Breast epithelium (tissue), 4 donors: ENCODE measurements around the gene PHACTR4. TPM values are rescaled to one million over a fixed set of nuclear protein-coding genes. Genes with fewer than 3 reads are reported as not detected.
"Not testable (repeated sequence)": the region's sequence is repeated elsewhere in the genome, so short reads cannot be mapped to it uniquely, and the experiment has no call there.

Experiments
- DNase-seq, 2 donors: peaks; one replicate each; pipeline ENCODE4 v3.0.0-alpha.2; 2019; ENCODE audit warnings: low spot score in 2 of 2
- H3K27ac ChIP-seq, 2 donors: fragments of 200-600 bp; sonication (generic) in 1 of 2; one replicate each; pipeline ENCODE4 v1.5.1; 2016 to 2019; ENCODE audit warnings: mild to moderate bottlenecking in 1 of 2
- H3K27me3 ChIP-seq, 2 donors: fragments of 200-600 bp; sonication (generic) in 1 of 2; one replicate each; pipeline versions ENCODE4 v1.5.1 to v1.6.0; 2017 to 2019; ENCODE audit warnings: control low read depth in 1 of 2, mild to moderate bottlenecking in 1 of 2
- H3K36me3 ChIP-seq: fragments of 200-600 bp; one replicate; pipeline ENCODE4 v1.5.1; 2019
- H3K4me1 ChIP-seq, 2 donors: fragments of 200-600 bp; sonication (generic); one replicate each; pipeline ENCODE4 v1.5.1; 2016 to 2019; ENCODE audit warnings: control low read depth in 1 of 2
- H3K4me3 ChIP-seq, 3 donors: fragments of 200-600 bp; sonication (generic); 1 replicate in 2 of 3; 2 replicates in 1 of 3; pipeline ENCODE4 v1.5.1; 2016 to 2019; ENCODE audit warnings: mild to moderate bottlenecking in 3 of 3, moderate library complexity in 2 of 3
- H3K9me3 ChIP-seq, 2 donors: fragments of 200-600 bp; sonication (generic) in 1 of 2; one replicate each; pipeline ENCODE4 v1.5.1; 2016 to 2019; ENCODE audit warnings: control low read depth in 1 of 2
- CTCF ChIP-seq, 3 donors: fragments of 450-650 bp; IDR thresholded peaks; one replicate each; pipeline ENCODE4 v1.5.1; 2016 to 2017; ENCODE audit warnings: antibody characterized with exemption in 3 of 3, mild to moderate bottlenecking in 3 of 3, moderate library complexity in 3 of 3
- POLR2A ChIP-seq: fragments of 450-650 bp; IDR thresholded peaks from one replicate; pipeline ENCODE4 v1.6.1; 2016; ENCODE audit warnings: antibody characterized with exemption, mild to moderate bottlenecking, moderate library complexity
- POLR2AphosphoS5 ChIP-seq, 3 donors: sonication (generic); formaldehyde crosslinking; IDR thresholded peaks; one replicate each; pipeline ENCODE4 v1.6.1; 2017; ENCODE audit warnings: antibody characterized with exemption in 3 of 3
- intact Hi-C: fragments of 100-400 bp; cut with DNase I; formaldehyde crosslinking; loops from one replicate; pipeline ENCODE4 v1.15.1; 2023; ENCODE audit warnings: low total_unique reads
- total RNA-seq, 3 donors: library from RNA; depleted of rRNA; stranded (reverse); fragments of >200 nt; gene quantifications; one replicate each; pipeline ENCODE4 v1.1.0, GENCODE V29; 2016

Gene PHACTR4
- total RNA-seq, 3 donors from 2014 or later, result 17.1 to 29.6 (median 25.9) TPM

GRCh38 chr1:28538286-28538685, 168.7 kb downstream of the PHACTR4 start:
- DNase-seq, result no peak
- H3K4me1 ChIP-seq, result no peaks in the 10 kb centered on the region
- TF ChIP-seq POLR2A (no peak), POLR2AphosphoS5 (IDR thresholded peaks at IDR 0.05) (no peak), CTCF (IDR thresholded peaks at IDR 0.05) (no peak)
- no peak overlapping the region for H3K27ac ChIP-seq
- no peaks in the 10 kb centered on the region for H3K9me3 ChIP-seq
- intact Hi-C loops, result no loop called here
- no peak overlapping the region for H3K4me3 ChIP-seq
- H3K36me3 ChIP-seq, result no peaks in the 10 kb centered on the region
- H3K27me3 ChIP-seq, result no peaks in the 10 kb centered on the region

- no peak overlapping the region for H3K4me3 ChIP-seq
- intact Hi-C loops, result no loop called here
- H3K36me3 ChIP-seq, result no peaks in the 10 kb centered on the region
- TF ChIP-seq CTCF (IDR thresholded peaks at IDR 0.05) (no peak), POLR2AphosphoS5 (IDR thresholded peaks at IDR 0.05) (no peak), POLR2A (no peak)
- H3K27me3 ChIP-seq, result no peaks in the 10 kb centered on the region
- H3K27ac ChIP-seq, result no peak overlapping the region
- H3K9me3 ChIP-seq, result no peaks in the 10 kb centered on the region
- H3K4me1 ChIP-seq, result no peaks in the 10 kb centered on the region
- DNase-seq, result no peak
Measured at GRCh38 chr1:28540651-28541050, 171.1 kb downstream of the PHACTR4 start.

GRCh38 chr1:28541414-28542015, 172.0 kb downstream of the PHACTR4 start:
- H3K36me3 ChIP-seq, H3K9me3 ChIP-seq, DNase-seq, H3K27ac ChIP-seq, H3K4me3 ChIP-seq, intact Hi-C loops, H3K27me3 ChIP-seq, H3K4me1 ChIP-seq: not testable (repeated sequence)

GRCh38 chr1:28545246-28545628, 175.7 kb downstream of the PHACTR4 start:
- Histone ChIP-seq H3K9me3 (no peaks in the 10 kb centered on the region), H3K4me1 (no peaks in the 10 kb centered on the region), H3K4me3 (no peak overlapping the region), H3K27me3 (no peaks in the 10 kb centered on the region), H3K36me3 (no peaks in the 10 kb centered on the region), H3K27ac (no peak overlapping the region)
- intact Hi-C loops, result no loop called here
- DNase-seq, result no peak
- no peak for TF ChIP-seq POLR2A
- TF ChIP-seq CTCF (IDR thresholded peaks at IDR 0.05), result no peak
- TF ChIP-seq POLR2AphosphoS5 (IDR thresholded peaks at IDR 0.05), result no peak

GRCh38 chr1:28548318-28548717, 178.8 kb downstream of the PHACTR4 start:
- Histone ChIP-seq H3K36me3 (no peaks in the 10 kb centered on the region), H3K4me1 (no peaks in the 10 kb centered on the region), H3K9me3 (no peaks in the 10 kb centered on the region), H3K27ac (no peak overlapping the region), H3K27me3 (no peaks in the 10 kb centered on the region), H3K4me3 (no peak overlapping the region)
- no peak for DNase-seq
- no peak for TF ChIP-seq POLR2AphosphoS5 (IDR thresholded peaks at IDR 0.05)
- TF ChIP-seq POLR2A, result no peak
- no peak for TF ChIP-seq CTCF (IDR thresholded peaks at IDR 0.05)
- intact Hi-C loops, result no loop called here

Other genes starting within 250 kb of the PHACTR4 start
- gene PTAFR, start 193.1 kb upstream of the PHACTR4 start, total RNA-seq, result 1 to 10 TPM; 5.6 to 8.3 (median 6.2) TPM
- gene DNAJC8, start 136.7 kb upstream of the PHACTR4 start, total RNA-seq, result 10 to 100 TPM; 67.8 to 76.4 (median 75.4) TPM
- gene ATP5IF1, start 133.6 kb upstream of the PHACTR4 start, total RNA-seq, result 100 to 1,000 TPM; 137 to 147 (median 138) TPM
- 10 to 100 TPM in 2 of 3 donors, 1 to 10 TPM in 1; 10.0 to 16.0 (median 12.5) TPM for gene SESN2, start 110.2 kb upstream of the PHACTR4 start, total RNA-seq
- gene MED18, start 40.7 kb upstream of the PHACTR4 start, total RNA-seq, result 10 to 100 TPM in 2 of 3 donors, 1 to 10 TPM in 1; 8.3 to 14.4 (median 12.6) TPM
- 10 to 100 TPM; 15.7 to 44.9 (median 40.1) TPM for gene RCC1, start 136.3 kb downstream of the PHACTR4 start, total RNA-seq
- gene TRNAU1AP, start 183.3 kb downstream of the PHACTR4 start, total RNA-seq, result 10 to 100 TPM; 22.0 to 27.8 (median 27.1) TPM
- gene RAB42, start 222.5 kb downstream of the PHACTR4 start, total RNA-seq, result 10 to 100 TPM in 1 of 3 donors, 1 to 10 TPM in 2; 6.9 to 18.6 (median 8.0) TPM